Stimulated activated CD4-positive, alpha-beta T cell treated with anti-CD3 and anti-CD28 coated beads, TNF-alpha, amount 100 ng/mL, for 48 hours (primary cell): ENCODE measurements around the gene HMCN1.
"Not testable (repeated sequence)": the region's sequence is repeated elsewhere in the genome, so short reads cannot be mapped to it uniquely, and the experiment has no call there.

Source experiments
- DNase-seq, 3 donors: peaks; one replicate each; pipeline ENCODE4 v3.0.0-alpha.2; 2020; ENCODE audit warnings: low read depth in 3 of 3

Gene HMCN1

DNA sequence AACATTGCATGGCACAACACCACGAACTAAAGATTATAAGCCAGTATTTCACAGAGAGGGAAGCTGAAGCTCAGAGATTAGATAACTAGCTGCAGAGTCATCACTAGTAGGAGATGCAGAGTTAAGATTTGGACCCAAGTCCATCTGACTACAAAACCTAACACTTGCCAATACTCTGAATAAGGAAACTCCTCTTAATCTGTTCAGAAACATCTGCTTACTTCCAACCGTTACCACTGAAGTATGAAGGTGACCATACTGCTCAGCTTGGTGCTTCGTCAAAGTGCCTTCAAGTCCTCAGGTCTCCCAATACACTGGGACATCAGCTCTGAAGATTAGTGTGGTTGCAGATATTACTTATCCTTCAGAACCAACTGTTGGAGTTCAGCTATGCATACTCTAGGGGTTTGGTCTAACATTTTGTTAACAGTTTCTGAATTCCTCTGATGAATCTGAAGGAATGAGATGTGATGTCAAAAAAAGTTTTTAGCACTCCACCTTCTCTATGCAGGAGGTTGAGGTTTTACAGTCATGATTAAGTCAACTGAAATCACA lies 461.3 kb downstream of the HMCN1 start:
- DNase-seq: no peak

DNA sequence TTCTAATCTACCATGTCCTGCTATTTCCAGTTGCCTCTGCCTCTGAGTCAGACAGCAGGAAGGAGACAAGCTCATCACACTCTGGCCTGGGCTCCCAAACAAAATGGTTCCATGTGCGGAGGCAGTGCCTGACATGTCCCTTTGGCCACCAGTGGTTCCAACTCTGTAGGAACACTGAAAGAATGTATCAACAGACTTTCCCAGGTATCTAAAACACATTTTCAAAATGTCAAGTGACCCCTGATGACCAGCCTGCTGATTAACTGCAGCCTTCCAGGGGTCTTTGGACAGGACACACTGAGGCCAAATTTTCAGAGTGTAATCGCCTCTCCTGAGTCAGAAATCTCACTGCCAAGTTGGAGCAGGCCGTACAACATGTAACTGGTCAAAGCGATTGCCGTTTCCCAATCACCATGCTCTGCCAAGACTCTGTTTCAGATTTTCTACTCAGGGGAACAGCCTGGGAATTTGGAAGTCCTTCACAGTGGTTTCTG lies 468.1 kb downstream of the HMCN1 start:
- DNase-seq: no peak

- DNase-seq: no peak
Observed at GRCh38 chr1:186202776-186203175, 468.6 kb downstream of the HMCN1 start.

- no peak for DNase-seq
Observed at GRCh38 chr1:186206048-186206570, 471.9 kb downstream of the HMCN1 start.

- no peak for DNase-seq
Observed at GRCh38 chr1:186207391-186208085, 473.3 kb downstream of the HMCN1 start.

- no peak for DNase-seq
Observed at GRCh38 chr1:186208405-186209129, 474.4 kb downstream of the HMCN1 start.

DNA sequence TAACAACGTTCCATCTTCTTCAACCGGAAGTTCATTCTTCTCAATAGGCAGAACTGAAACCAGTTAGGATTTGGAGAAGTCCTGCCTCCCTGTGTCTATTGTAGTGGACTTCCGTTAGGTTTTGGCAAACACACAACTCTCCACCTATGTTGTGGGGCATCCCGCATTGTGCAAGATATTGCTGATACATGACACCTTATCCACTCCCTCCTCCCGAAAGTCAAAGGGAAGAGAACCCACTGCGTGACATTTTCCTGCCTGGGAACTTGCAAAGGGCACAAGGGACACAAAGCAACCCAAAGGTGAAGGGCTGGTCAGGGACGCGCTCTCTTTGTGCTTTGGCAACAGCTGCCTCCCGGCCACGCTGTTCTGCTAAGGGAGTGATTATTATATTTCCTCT lies 476.1 kb downstream of the HMCN1 start:
- DNase-seq: no peak

- DNase-seq: not testable (repeated sequence)
Observed at GRCh38 chr1:186211583-186211982, 477.4 kb downstream of the HMCN1 start.

GRCh38 chr1:186212568-186213224 lies 478.5 kb downstream of the HMCN1 start:
- no peak for DNase-seq

DNA sequence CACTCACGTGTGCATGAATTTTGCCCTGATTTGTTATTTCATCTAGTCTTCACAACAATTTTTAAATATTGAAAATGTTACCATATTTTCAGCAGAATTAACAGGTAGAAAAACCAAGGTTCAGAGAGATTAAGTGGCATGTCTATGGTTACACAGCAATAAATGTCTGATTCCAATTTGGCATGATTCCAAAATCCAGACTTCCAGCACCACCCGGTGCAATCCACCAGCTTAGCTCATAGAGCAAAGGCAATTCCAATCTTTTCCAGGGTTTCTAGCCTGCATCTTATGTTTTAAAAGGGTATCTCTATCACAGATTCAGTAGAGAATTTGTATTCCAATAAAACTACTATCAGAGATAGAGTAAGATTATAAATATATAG lies 479.0 kb downstream of the HMCN1 start:
- DNase-seq: no peak

DNA sequence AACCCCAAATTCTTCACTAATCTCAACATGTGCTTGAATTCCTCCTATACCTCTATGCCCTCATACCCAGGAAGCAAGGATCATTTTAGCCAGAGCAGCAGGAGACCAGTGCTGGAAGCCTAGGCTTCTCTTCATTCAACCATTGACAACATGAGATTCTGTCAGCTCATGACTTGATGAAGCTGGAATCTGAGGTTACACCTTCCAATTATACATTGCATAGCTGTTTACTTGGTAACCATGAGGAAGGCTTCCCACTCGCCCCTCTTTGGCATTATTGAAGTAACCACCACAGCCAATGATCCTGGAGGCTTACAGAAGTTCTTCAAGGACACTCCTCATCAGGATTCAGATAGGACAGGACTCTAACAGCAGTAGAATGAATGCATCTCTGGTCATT lies 480.6 kb downstream of the HMCN1 start:
- no peak for DNase-seq

DNA sequence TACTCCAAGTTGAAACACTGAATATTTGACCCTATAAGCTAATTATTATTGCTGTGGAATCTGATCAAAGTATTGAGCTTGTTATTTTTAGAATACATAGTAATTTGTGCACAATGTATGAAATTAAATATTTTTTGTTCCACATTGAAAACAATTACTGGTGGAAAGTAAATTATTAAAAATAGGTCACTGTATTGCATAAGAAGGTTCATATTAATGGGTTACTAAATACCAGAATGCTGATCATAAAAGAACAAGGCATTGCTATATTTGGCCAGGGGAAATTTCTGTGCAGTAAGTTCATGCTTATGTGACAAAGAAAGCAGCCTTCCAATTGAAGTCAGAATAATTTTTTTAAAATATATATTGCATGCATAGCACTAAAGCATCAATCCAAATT lies 481.4 kb downstream of the HMCN1 start:
- no peak for DNase-seq

- no peak for DNase-seq
Observed at GRCh38 chr1:186218654-186219352, 484.6 kb downstream of the HMCN1 start.

DNA sequence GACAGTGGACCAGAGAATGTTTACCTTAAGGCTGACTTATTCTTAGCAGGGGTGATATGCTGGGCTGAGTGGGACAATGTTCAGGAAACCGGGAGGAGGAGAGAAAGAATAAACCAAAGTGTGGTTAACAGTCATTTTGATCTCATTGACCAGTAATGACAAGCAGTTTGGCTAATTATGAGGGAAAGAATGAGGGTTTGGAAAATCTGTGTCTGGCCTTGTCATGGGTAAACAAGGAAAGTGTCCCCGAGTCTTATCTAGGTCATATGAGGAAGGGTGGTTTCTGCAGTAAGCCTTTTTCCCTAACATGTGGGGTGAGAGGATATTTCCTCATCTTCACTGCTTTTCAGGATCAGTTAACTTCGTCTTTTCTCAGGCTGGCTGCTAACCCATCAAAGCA lies 485.9 kb downstream of the HMCN1 start:
- no peak for DNase-seq

- no peak for DNase-seq
Observed at GRCh38 chr1:186220911-186221310, 486.7 kb downstream of the HMCN1 start.

DNA sequence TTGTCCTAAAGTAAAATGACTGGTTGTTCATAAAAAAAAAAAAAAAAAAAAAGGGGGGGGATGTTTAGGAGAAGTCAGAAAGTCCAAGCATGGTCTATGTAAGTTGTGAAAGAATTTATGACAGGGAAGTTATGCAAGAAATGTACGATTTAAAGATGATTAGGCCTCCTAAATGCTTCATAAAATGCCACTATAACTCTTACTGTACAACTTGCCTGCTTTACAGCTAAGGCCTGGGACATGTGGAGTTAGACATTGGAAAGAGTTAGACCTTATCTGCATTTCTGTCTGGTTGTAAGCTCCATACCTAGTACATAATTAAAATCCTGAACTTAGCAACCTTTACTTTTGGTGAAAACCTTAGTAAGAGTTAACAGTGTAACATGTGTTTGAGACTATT lies 490.9 kb downstream of the HMCN1 start:
- no peak for DNase-seq

DNA sequence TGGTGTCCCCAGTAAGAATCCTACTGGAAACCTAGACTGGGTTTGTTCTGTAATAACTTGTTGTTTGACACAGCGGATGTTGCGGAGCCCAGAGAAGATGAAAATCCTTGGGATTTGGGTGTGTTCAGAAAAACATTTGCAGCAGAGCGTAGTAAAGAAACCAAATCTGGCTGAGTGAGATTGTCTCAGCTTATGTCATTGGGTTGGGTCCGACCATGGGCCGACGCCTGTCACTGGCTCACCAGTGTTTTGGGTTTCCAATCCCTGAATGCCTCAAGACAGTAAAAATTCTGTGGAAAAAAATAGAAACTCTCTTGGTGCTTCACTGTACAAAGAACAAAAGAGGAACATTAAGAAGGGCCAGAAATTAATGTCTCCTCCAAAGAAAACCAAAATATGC lies 494.6 kb downstream of the HMCN1 start:
- DNase-seq: no peak

DNA sequence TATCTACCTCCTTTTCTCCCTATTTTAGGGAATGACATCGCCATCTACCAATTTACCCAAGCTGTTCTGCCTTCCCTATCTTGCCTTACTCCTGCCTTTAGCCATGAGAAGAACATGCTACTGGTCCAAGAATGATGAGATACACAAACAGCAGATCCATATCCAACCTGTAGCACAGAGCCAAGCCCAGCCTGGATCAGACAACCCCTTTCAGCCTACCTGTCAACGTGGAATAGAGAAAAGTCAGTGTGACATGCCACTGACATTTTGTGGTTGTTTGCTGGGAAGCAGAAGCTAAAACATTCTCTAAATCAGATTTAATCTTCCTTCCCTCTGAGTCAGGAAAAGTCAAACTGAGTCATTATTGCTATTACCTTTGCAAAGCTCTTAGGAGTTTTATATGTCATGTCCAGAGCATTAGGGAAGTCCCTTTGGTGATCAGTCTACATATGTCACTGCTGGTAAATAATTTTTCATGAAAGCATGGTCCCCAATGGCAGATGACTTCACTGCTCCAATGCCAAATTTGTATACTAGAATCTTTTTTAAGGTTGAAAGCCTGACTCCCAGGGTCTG lies 497.8 kb downstream of the HMCN1 start:
- DNase-seq: no peak

DNA sequence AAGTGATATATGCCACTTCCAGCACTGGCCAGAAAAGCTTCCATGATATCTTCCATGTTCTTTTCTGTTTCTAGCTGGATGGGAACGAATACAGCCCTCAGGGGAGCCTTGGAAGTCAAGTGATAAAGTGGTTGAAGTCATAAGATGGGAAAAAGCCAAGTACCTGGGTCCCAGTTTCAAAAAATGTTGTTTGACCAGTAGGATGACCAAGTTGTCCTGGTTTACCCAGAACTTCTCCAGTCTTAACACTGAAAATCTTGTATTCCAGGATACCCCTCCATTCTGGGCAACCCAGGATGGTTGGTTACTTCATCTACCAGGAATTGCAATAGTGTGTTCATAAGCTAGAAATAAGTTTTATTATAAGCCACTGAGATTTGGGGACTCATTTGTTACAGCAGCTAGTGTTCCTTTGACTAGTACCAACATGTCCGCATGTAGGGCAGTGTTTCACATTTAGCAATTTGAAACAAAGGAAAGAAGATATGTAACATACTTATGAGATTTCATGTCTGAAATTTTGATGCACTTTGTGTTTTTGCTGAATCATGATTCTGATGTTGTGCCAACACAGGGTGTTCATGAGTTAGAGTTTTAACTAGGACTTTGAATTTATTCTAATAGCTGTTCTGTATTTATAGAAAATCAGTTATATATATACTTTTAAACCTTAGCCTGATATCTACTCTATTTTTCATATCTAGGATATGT lies 500.9 kb downstream of the HMCN1 start:
- no peak for DNase-seq

GRCh38 chr1:186235696-186236095 lies 501.5 kb downstream of the HMCN1 start:
- DNase-seq: no peak

DNA sequence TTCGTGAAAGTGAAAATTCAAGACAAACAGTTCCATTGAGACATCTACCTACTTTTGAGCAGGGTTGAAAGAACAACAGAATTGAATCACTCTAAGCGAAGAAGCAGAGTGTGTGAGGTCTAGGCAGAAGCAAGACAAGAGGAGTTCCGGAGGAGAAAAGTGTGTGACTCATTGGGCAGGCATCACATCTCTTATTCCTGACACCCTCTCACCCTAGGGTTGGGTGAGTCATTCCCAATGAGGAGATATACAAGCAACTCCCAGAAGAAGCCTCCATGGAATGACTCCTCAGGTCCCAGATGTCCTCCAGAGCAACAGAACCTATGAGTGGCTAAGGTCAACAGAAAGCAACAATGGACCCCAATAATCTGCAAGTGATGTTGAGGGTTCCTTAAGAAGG lies 502.7 kb downstream of the HMCN1 start:
- no peak for DNase-seq
